UCSD-AML1 (cell line): Measurements from ENCODE around the gene DUSP7.

ENCODE experiments used
- DNase-seq: peaks from one replicate; lab custom pipeline; 2025; ENCODE audit not compliant: unreplicated experiment; lab: John Stamatoyannopoulos, UW

Gene DUSP7

GRCh38 chr3:52056521-52056967 is at the start of gene DUSP7:
Gene DUSP7, minus strand, starts transcription at chr3:52056571. Its CDS starts 205 bp downstream, at chr3:52056366.
- DNase-seq: peak; percentile 84

GRCh38 chr3:52104684-52105640 is 48.6 kb upstream of the DUSP7 start:
- DNase-seq: no peak

- no peak for DNase-seq
Measured at GRCh38 chr3:52102934-52103333, 46.6 kb upstream of the DUSP7 start.

- no peak for DNase-seq
Measured at GRCh38 chr3:52099001-52099401, 42.6 kb upstream of the DUSP7 start.

- no peak for DNase-seq
Measured at GRCh38 chr3:52097851-52098507, 41.6 kb upstream of the DUSP7 start.

GRCh38 chr3:52095990-52096775 is 39.8 kb upstream of the DUSP7 start:
- no peak for DNase-seq

- DNase-seq: no peak
Measured at GRCh38 chr3:52094571-52095485, 38.5 kb upstream of the DUSP7 start.

- DNase-seq: no peak
Measured at GRCh38 chr3:52093756-52094545, 37.6 kb upstream of the DUSP7 start.

GRCh38 chr3:52092891-52093290 is 36.5 kb upstream of the DUSP7 start:
- no peak for DNase-seq

- no peak for DNase-seq
Measured at GRCh38 chr3:52092271-52092660, 35.9 kb upstream of the DUSP7 start.

- DNase-seq: no peak
Measured at GRCh38 chr3:52091586-52092270, 35.4 kb upstream of the DUSP7 start.

GRCh38 chr3:52090933-52091468 is 34.6 kb upstream of the DUSP7 start:
- DNase-seq: no peak

- no peak for DNase-seq
Measured at GRCh38 chr3:52090131-52090932, 34.0 kb upstream of the DUSP7 start.

- no peak for DNase-seq
Measured at GRCh38 chr3:52089691-52090090, 33.3 kb upstream of the DUSP7 start.

- peak; percentile 71 for DNase-seq
Measured at GRCh38 chr3:52088445-52089367, 32.3 kb upstream of the DUSP7 start.

- no peak for DNase-seq
Measured at GRCh38 chr3:52087731-52088130, 31.4 kb upstream of the DUSP7 start.
